Lung (tissue), 12 donors: ENCODE results near the gene ZNF516. TPM values are rescaled to one million over a fixed set of nuclear protein-coding genes. Genes with fewer than 3 reads are reported as not detected.

Source experiments
- ATAC-seq: fragments of 200-7000 bp; cut with Tn5 transposase; one replicate; pipeline ENCODE4 v1.9.1; 2020; ENCODE audit warnings: moderate number of reproducible peaks; ENCODE audit not compliant: insufficient read depth, low FRiP score
- DNase-seq, 3 donors: peaks; one replicate each; pipeline ENCODE4 v3.0.0-alpha.2; 2013 to 2017
- H3K27ac ChIP-seq, 2 donors: one replicate each; pipeline ENCODE4 v1.5.1; 2013; ENCODE audit warnings: mild to moderate bottlenecking in 2 of 2, moderate library complexity in 2 of 2, control low read depth in 1 of 2, inconsistent platforms in 1 of 2, low read depth in 1 of 2, low read length in 1 of 2
- H3K27me3 ChIP-seq, 3 donors: one replicate each; pipeline ENCODE4 v1.5.1; 2013; ENCODE audit warnings: low read length in 2 of 3; ENCODE audit not compliant: control insufficient read depth in 3 of 3, insufficient read depth in 3 of 3
- H3K36me3 ChIP-seq, 4 donors: one replicate each; pipeline ENCODE4 v1.5.1; 2013; ENCODE audit warnings: low read length in 4 of 4, mild to moderate bottlenecking in 1 of 4, moderate library complexity in 1 of 4; ENCODE audit not compliant: control insufficient read depth in 4 of 4, insufficient read depth in 4 of 4
- H3K4me1 ChIP-seq, 5 donors: one replicate each; pipeline ENCODE4 v1.5.1; 2013; ENCODE audit warnings: low read length in 5 of 5, mild to moderate bottlenecking in 2 of 5, moderate library complexity in 1 of 5; ENCODE audit not compliant: control insufficient read depth in 5 of 5, insufficient read depth in 5 of 5
- H3K4me3 ChIP-seq: one replicate; pipeline ENCODE4 v1.5.1; 2013; ENCODE audit warnings: mild to moderate bottlenecking, control low read depth, moderate library complexity
- H3K9ac ChIP-seq, 2 donors: one replicate each; pipeline ENCODE4 v1.5.1; 2013; ENCODE audit warnings: low read length in 2 of 2, control low read depth in 1 of 2; ENCODE audit not compliant: insufficient read depth in 1 of 2
- H3K9me3 ChIP-seq, 4 donors: one replicate each; pipeline ENCODE4 v1.5.1; 2013; ENCODE audit warnings: low read length in 3 of 4, mild to moderate bottlenecking in 1 of 4, moderate library complexity in 1 of 4; ENCODE audit not compliant: control insufficient read depth in 4 of 4, insufficient read depth in 3 of 4
- WGBS, 2 donors: extraction: QIAGEN DNeasy Blood & Tissue Kit; methylation state at CpG; one replicate each; pipeline ENCODE4 v1.1.7; 2013; 5-methylcytosine and 5-hydroxymethylcytosine counted together
- polyA plus RNA-seq, 2 donors: library from polyadenylated mRNA; stranded (reverse); fragments of 200-250 nt; gene quantifications; one replicate each; pipeline ENCODE4 v1.2.1, GENCODE V29; 2013
- total RNA-seq, 2 donors: library from RNA; depleted of rRNA in 1 of 2; stranded (reverse); fragments of >200 nt in 1 of 2; gene quantifications; one replicate each; pipeline ENCODE4 v1.2.1, GENCODE V29; 2014 to 2021
- TF ChIP-seq, protein P1 (sequence below): IDR thresholded peaks from 2 replicates; pipeline ENCODE4 v1.5.1; 2012; ENCODE audit warnings: mild to moderate bottlenecking; ENCODE audit errors: control extremely low read depth, extremely low read depth
- donor health status: control.
- donor health status: control.
- donor health status: Bipolar disorder and iron deficiency.
- donor health status: healthy.
- donor health status: DM: yes; HTN: yes; CAD: no.

The ZNF516 gene
- total and polyA plus RNA-seq, 4 donors: 7.7 to 45.4 (median 26.4) TPM

DNA sequence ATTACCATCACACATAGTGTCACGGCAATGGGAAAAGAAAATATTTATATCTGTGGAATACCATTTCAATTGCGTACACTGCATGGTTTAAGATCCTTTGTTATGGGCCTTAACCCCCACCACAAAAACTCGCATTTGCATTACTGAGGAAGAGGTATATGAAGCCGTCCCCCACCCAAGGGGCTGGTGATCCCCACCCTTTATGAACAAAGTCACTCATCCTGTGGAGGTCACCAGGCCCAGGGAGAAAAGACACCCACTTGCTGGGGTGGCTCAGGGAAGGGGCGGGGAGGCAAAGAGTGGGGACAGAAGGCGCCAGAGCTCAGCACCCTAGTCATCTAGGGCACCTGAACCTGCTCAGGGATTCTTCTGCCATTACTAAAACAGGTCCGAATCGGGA is 133.8 kb downstream of the ZNF516 start:
- H3K4me1 ChIP-seq: peaks cover 0 to 16% (median 0%) of the 10 kb centered on the region in 5 donors
- no peaks in the 10 kb centered on the region for H3K27me3 ChIP-seq
- no peak overlapping the region for H3K4me3 ChIP-seq
- ATAC-seq (no peak), DNase-seq (no peak)
- no peak overlapping the region for H3K9ac ChIP-seq
- H3K27ac ChIP-seq: no peak overlapping the region
- WGBS, 2 donors: 92 to 99% methylated on average over 8 of the region's 8 CpGs
- H3K9me3 ChIP-seq: no peaks in the 10 kb centered on the region
- TF ChIP-seq, protein P1, sequence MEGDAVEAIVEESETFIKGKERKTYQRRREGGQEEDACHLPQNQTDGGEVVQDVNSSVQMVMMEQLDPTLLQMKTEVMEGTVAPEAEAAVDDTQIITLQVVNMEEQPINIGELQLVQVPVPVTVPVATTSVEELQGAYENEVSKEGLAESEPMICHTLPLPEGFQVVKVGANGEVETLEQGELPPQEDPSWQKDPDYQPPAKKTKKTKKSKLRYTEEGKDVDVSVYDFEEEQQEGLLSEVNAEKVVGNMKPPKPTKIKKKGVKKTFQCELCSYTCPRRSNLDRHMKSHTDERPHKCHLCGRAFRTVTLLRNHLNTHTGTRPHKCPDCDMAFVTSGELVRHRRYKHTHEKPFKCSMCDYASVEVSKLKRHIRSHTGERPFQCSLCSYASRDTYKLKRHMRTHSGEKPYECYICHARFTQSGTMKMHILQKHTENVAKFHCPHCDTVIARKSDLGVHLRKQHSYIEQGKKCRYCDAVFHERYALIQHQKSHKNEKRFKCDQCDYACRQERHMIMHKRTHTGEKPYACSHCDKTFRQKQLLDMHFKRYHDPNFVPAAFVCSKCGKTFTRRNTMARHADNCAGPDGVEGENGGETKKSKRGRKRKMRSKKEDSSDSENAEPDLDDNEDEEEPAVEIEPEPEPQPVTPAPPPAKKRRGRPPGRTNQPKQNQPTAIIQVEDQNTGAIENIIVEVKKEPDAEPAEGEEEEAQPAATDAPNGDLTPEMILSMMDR: no peak
- H3K36me3 ChIP-seq: peaks cover 3 to 43% (median 25%) of the 10 kb centered on the region in 4 donors

- H3K27ac ChIP-seq: no peak overlapping the region
- ATAC-seq: no peak
- H3K36me3 ChIP-seq: peaks cover 3 to 42% (median 25%) of the 10 kb centered on the region in 4 donors
- H3K4me3 ChIP-seq: no peak overlapping the region
- no peak for DNase-seq
- TF ChIP-seq, protein P1: no peak
- no peaks in the 10 kb centered on the region for H3K9me3 ChIP-seq
- no peaks in the 10 kb centered on the region for H3K27me3 ChIP-seq
- H3K9ac ChIP-seq: no peak overlapping the region
- H3K4me1 ChIP-seq: peaks cover 0 to 16% (median 0%) of the 10 kb centered on the region in 5 donors
- WGBS, 2 donors: 95 to 97% methylated on average over 12 of the region's 12 CpGs
These were observed 135.1 kb downstream of the ZNF516 start for GRCh38 chr18:76359909-76360308.

DNA sequence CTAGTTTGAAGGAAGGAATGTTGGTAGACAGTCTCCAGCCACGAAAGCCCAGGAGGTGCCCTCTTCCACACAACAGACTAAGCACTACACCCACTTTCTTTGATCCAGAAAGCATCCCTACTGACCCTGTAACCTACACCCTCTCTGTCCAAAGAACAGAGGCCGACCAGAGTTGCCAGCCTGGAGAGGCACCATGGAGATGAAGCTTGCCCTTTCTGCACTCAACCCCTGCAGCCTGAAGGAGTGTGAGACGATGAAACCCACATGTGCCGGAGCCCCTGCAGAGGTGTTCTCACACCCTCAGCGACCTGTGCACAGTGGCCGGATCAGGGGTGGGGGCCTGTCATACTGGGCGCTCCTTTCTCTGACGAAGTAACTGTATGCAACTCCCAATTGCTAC is 136.3 kb downstream of the ZNF516 start:
- ATAC-seq: no peak
- 88 to 95% methylated on average over 8 of the region's 8 CpGs for WGBS, 2 donors
- Histone ChIP-seq H3K27ac (no peak overlapping the region), H3K27me3 (no peaks in the 10 kb centered on the region), H3K9me3 (no peaks in the 10 kb centered on the region), H3K4me1 (peaks cover 0 to 14% (median 3%) of the 10 kb centered on the region in 5 donors), H3K9ac (no peak overlapping the region), H3K4me3 (no peak overlapping the region), H3K36me3 (peaks cover 3 to 40% (median 25%) of the 10 kb centered on the region in 4 donors)
- TF ChIP-seq, protein P1: no peak
- DNase-seq: no peak

- Histone ChIP-seq H3K9me3 (peaks cover 0 to 5% (median 0%) of the 10 kb centered on the region in 4 donors), H3K36me3 (peaks cover 1 to 40% (median 25%) of the 10 kb centered on the region in 4 donors), H3K9ac (no peak overlapping the region), H3K27ac (no peak overlapping the region), H3K27me3 (no peaks in the 10 kb centered on the region), H3K4me1 (peaks cover 0 to 4% (median 3%) of the 10 kb centered on the region in 5 donors), H3K4me3 (no peak overlapping the region)
- DNase-seq (peak in 2 of 3 donors; percentile 55 to 59), ATAC-seq (no peak)
- WGBS, 2 donors: 77 to 83% methylated on average over 12 of the region's 12 CpGs
- TF ChIP-seq, protein P1: no peak
These were observed 137.3 kb downstream of the ZNF516 start for GRCh38 chr18:76357585-76358260.
